ENCODE data around the gene DBT. TPM values are rescaled to one million over a fixed set of nuclear protein-coding genes. Genes with fewer than 3 reads are reported as not detected.

DBT gene
- polyA plus RNA-seq, 1 donor from 2014 or later, result 9.0 TPM

DNA sequence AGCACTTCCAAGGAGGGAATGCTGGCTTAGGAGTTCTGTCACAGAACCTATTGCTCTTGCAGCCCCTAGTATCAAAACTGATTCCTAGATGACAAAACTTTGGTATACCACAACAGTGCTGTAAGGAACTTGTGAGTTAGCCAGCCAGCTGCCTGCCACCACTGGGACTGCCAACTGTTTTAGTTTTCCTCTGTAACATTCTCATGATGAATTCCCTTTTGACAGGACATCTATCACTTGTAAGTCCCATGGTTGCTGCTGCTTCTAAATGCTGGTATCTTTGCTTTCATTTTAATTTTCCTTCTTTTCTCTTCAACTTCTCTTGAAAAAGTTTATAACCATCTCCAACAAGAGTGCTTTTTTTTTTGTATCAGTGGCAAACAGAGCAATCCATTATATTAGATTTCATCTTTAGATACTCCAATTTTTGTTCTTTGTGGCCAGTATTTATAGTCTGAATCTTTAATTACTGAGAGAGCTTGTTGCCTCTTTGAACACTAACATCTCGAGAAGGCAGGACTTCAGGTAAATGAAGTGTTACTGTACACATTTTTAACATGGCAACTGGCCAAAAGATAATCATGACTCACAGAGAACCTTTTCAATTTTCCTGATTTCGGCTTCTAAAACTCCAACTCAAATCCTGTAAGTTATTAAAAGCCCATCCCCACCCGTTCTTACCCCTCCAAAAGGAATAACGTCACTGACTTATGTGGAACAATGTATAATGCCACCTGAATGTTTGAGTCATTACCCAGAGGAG is 19.8 kb downstream of the DBT start:
- Histone ChIP-seq H3K9me2 (ENCODE audit: insufficient read depth, low read length) (no peaks in the 10 kb centered on the region), H3K27ac (ENCODE audit: low read length) (no peak overlapping the region), H3K36me3 (ENCODE audit: insufficient read depth, low read length) (no peaks in the 10 kb centered on the region), H3K27me3 (ENCODE audit: insufficient read depth, low read depth, low read length) (no peaks in the 10 kb centered on the region), H3K79me2 (replicated peaks; ENCODE audit: insufficient read depth, low read length) (no peaks in the 10 kb centered on the region), H3K9me3 (ENCODE audit: low read length) (no peaks in the 10 kb centered on the region), H3K4me2 (ENCODE audit: low read length) (no peak overlapping the region), H3K9ac (ENCODE audit: low read length) (no peak overlapping the region), H3F3A (ENCODE audit: insufficient read depth, low read length, poor library complexity, severe bottlenecking) (no peaks in the 10 kb centered on the region), H3K4me3 (ENCODE audit: low read length) (no peak overlapping the region), H4K20me1 (ENCODE audit: insufficient read depth) (no peaks in the 10 kb centered on the region), H2AFZ (ENCODE audit: low read depth, low read length) (no peak overlapping the region)
- TF ChIP-seq EZH2 (IDR thresholded peaks at IDR 0.05; ENCODE audit: borderline replicate concordance, insufficient read depth, low read length, poor library complexity, severe bottlenecking) (no peak), MXI1 (conservative IDR thresholded peaks at IDR 0.05; ENCODE audit: poor library complexity, severe bottlenecking) (no peak), EP300 (conservative IDR thresholded peaks at IDR 0.05; ENCODE audit: poor library complexity, severe bottlenecking) (no peak), SMC3 (conservative IDR thresholded peaks at IDR 0.05; ENCODE audit: poor library complexity) (no peak), RAD21 (conservative IDR thresholded peaks at IDR 0.05) (no peak)
- TF ChIP-seq, protein P1, sequence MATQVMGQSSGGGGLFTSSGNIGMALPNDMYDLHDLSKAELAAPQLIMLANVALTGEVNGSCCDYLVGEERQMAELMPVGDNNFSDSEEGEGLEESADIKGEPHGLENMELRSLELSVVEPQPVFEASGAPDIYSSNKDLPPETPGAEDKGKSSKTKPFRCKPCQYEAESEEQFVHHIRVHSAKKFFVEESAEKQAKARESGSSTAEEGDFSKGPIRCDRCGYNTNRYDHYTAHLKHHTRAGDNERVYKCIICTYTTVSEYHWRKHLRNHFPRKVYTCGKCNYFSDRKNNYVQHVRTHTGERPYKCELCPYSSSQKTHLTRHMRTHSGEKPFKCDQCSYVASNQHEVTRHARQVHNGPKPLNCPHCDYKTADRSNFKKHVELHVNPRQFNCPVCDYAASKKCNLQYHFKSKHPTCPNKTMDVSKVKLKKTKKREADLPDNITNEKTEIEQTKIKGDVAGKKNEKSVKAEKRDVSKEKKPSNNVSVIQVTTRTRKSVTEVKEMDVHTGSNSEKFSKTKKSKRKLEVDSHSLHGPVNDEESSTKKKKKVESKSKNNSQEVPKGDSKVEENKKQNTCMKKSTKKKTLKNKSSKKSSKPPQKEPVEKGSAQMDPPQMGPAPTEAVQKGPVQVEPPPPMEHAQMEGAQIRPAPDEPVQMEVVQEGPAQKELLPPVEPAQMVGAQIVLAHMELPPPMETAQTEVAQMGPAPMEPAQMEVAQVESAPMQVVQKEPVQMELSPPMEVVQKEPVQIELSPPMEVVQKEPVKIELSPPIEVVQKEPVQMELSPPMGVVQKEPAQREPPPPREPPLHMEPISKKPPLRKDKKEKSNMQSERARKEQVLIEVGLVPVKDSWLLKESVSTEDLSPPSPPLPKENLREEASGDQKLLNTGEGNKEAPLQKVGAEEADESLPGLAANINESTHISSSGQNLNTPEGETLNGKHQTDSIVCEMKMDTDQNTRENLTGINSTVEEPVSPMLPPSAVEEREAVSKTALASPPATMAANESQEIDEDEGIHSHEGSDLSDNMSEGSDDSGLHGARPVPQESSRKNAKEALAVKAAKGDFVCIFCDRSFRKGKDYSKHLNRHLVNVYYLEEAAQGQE (IDR thresholded peaks at IDR 0.05; ENCODE audit: borderline replicate concordance), result no peak
- TF ChIP-seq, protein P2, sequence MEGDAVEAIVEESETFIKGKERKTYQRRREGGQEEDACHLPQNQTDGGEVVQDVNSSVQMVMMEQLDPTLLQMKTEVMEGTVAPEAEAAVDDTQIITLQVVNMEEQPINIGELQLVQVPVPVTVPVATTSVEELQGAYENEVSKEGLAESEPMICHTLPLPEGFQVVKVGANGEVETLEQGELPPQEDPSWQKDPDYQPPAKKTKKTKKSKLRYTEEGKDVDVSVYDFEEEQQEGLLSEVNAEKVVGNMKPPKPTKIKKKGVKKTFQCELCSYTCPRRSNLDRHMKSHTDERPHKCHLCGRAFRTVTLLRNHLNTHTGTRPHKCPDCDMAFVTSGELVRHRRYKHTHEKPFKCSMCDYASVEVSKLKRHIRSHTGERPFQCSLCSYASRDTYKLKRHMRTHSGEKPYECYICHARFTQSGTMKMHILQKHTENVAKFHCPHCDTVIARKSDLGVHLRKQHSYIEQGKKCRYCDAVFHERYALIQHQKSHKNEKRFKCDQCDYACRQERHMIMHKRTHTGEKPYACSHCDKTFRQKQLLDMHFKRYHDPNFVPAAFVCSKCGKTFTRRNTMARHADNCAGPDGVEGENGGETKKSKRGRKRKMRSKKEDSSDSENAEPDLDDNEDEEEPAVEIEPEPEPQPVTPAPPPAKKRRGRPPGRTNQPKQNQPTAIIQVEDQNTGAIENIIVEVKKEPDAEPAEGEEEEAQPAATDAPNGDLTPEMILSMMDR (IDR thresholded peaks at IDR 0.05; ENCODE audit: poor library complexity, severe bottlenecking), result no peak

DNA sequence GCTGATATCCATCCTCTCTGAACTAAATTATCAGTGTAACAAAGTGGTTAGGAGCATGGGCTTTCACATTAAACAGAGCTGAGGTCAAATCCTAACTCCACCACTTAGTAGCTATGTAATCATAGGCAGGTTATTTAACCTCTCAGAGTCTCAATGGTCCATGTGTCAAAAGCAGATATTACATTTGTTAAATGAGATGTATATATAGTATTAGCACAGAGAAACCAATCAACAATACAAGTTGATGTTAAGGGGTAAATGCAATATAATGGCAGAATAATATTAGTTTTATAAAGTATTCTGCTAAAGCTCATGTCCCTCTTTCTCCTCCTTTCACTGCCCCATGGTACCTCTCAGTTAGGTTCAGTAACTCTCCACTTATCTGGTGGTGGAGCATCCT is 27.2 kb downstream of the DBT start:
- Histone ChIP-seq H3K27ac (ENCODE audit: low read length) (no peak overlapping the region), H2AFZ (ENCODE audit: low read depth, low read length) (no peak overlapping the region), H3K4me2 (ENCODE audit: low read length) (no peak overlapping the region), H3K4me3 (ENCODE audit: low read length) (no peak overlapping the region), H3K79me2 (replicated peaks; ENCODE audit: insufficient read depth, low read length) (no peaks in the 10 kb centered on the region), H3F3A (ENCODE audit: insufficient read depth, low read length, poor library complexity, severe bottlenecking) (no peaks in the 10 kb centered on the region), H3K9me2 (ENCODE audit: insufficient read depth, low read length) (no peaks in the 10 kb centered on the region), H3K9me3 (ENCODE audit: low read length) (no peaks in the 10 kb centered on the region), H3K36me3 (ENCODE audit: insufficient read depth, low read length) (peaks cover 4% of the 10 kb centered on the region), H4K20me1 (ENCODE audit: insufficient read depth) (no peaks in the 10 kb centered on the region), H3K27me3 (ENCODE audit: insufficient read depth, low read depth, low read length) (no peaks in the 10 kb centered on the region), H3K9ac (ENCODE audit: low read length) (no peak overlapping the region)
- no peak for TF ChIP-seq TAF1 (IDR thresholded peaks at IDR 0.05; ENCODE audit: low read depth)
- TF ChIP-seq, protein P2 (IDR thresholded peaks at IDR 0.05; ENCODE audit: poor library complexity, severe bottlenecking), result no peak
- TF ChIP-seq RAD21 (conservative IDR thresholded peaks at IDR 0.05), result no peak
- TF ChIP-seq EP300 (conservative IDR thresholded peaks at IDR 0.05; ENCODE audit: poor library complexity, severe bottlenecking), result no peak
- no peak for TF ChIP-seq SMC3 (conservative IDR thresholded peaks at IDR 0.05; ENCODE audit: poor library complexity)
- no peak for TF ChIP-seq POLR2AphosphoS5 (IDR thresholded peaks at IDR 0.05)
- no peak for TF ChIP-seq EZH2 (IDR thresholded peaks at IDR 0.05; ENCODE audit: borderline replicate concordance, insufficient read depth, low read length, poor library complexity, severe bottlenecking)
- no peak for TF ChIP-seq MXI1 (conservative IDR thresholded peaks at IDR 0.05; ENCODE audit: poor library complexity, severe bottlenecking)
- TF ChIP-seq, protein P1 (IDR thresholded peaks at IDR 0.05; ENCODE audit: borderline replicate concordance), result no peak
